T-helper 1 cell treated with Interleukin-12 subunit alpha and Interleukin-12 subunit beta and Interleukin-4 antibody, amounts not matched to agents 30 μg/mL and 1 μg/mL, for 36 hours (primary cell): ENCODE results near the gene TRMT112.

Experiments
- H3K27ac Mint-ChIP-seq: one replicate; pipeline ENCODE4 v1.8.0; 2021; ENCODE audit warnings: mild to moderate bottlenecking, mixed read lengths
- H3K27me3 Mint-ChIP-seq: one replicate; pipeline ENCODE4 v1.8.0; 2021; ENCODE audit warnings: low read depth, mixed read lengths
- H3K36me3 Mint-ChIP-seq: one replicate; pipeline ENCODE4 v1.8.0; 2021; ENCODE audit warnings: low read depth, mixed read lengths
- H3K4me1 Mint-ChIP-seq: one replicate; pipeline ENCODE4 v1.8.0; 2021; ENCODE audit warnings: low read depth, mixed read lengths
- H3K4me3 Mint-ChIP-seq: one replicate; pipeline ENCODE4 v1.8.0; 2021; ENCODE audit warnings: mild to moderate bottlenecking, moderate library complexity, mixed read lengths
- H3K9me3 Mint-ChIP-seq: one replicate; pipeline ENCODE4 v1.8.0; 2021; ENCODE audit warnings: mixed read lengths

Gene TRMT112

GRCh38 chr11:64341851-64342791 lies 24.8 kb upstream of the TRMT112 start:
- Mint-ChIP-seq H3K4me3 (peak overlapping the region; percentile 50), H3K27ac (no peak overlapping the region), H3K9me3 (no peaks in the 10 kb centered on the region), H3K27me3 (no peaks in the 10 kb centered on the region), H3K4me1 (peaks cover 30% of the 10 kb centered on the region), H3K36me3 (peaks cover 28% of the 10 kb centered on the region)

- H3K27ac Mint-ChIP-seq, result no peak overlapping the region
- no peaks in the 10 kb centered on the region for H3K9me3 Mint-ChIP-seq
- H3K4me3 Mint-ChIP-seq, result peak overlapping the region; percentile 92
- peaks cover 28% of the 10 kb centered on the region for H3K36me3 Mint-ChIP-seq
- H3K27me3 Mint-ChIP-seq, result no peaks in the 10 kb centered on the region
- H3K4me1 Mint-ChIP-seq, result peaks cover 30% of the 10 kb centered on the region
These were observed 24.1 kb upstream of the TRMT112 start for GRCh38 chr11:64341429-64341828.

- H3K4me1 Mint-ChIP-seq, result peaks cover 30% of the 10 kb centered on the region
- H3K27me3 Mint-ChIP-seq, result no peaks in the 10 kb centered on the region
- H3K27ac Mint-ChIP-seq, result peak overlapping the region; percentile 94
- no peaks in the 10 kb centered on the region for H3K9me3 Mint-ChIP-seq
- H3K4me3 Mint-ChIP-seq, result peak overlapping the region; percentile 92
- peaks cover 26% of the 10 kb centered on the region for H3K36me3 Mint-ChIP-seq
These were observed 23.4 kb upstream of the TRMT112 start for GRCh38 chr11:64340671-64341335.

GRCh38 chr11:64339754-64340408 lies 22.5 kb upstream of the TRMT112 start, which contains the start of gene CCDC88B:
Gene CCDC88B (plus strand): TSS chr11:64340204. CDS start chr11:64340267, 63 bp downstream.
- Mint-ChIP-seq H3K27me3 (no peaks in the 10 kb centered on the region), H3K27ac (peak within 1 kb of the TSS; percentile 94), H3K4me1 (peaks cover 31% of the 10 kb centered on the region), H3K36me3 (peaks cover 23% of the 10 kb centered on the region), H3K9me3 (no peaks in the 10 kb centered on the region), H3K4me3 (peak within 1 kb of the TSS; percentile 92)

GRCh38 chr11:64339286-64339685 lies 21.9 kb upstream of the TRMT112 start:
- H3K4me1 Mint-ChIP-seq, result peaks cover 32% of the 10 kb centered on the region
- H3K27me3 Mint-ChIP-seq, result no peaks in the 10 kb centered on the region
- H3K4me3 Mint-ChIP-seq, result peak overlapping the region; percentile 92
- peak overlapping the region; percentile 94 for H3K27ac Mint-ChIP-seq
- H3K36me3 Mint-ChIP-seq, result peaks cover 23% of the 10 kb centered on the region
- no peaks in the 10 kb centered on the region for H3K9me3 Mint-ChIP-seq

- Mint-ChIP-seq H3K27me3 (no peaks in the 10 kb centered on the region), H3K4me1 (peaks cover 32% of the 10 kb centered on the region), H3K9me3 (no peaks in the 10 kb centered on the region), H3K4me3 (peak overlapping the region; percentile 92), H3K36me3 (peaks cover 23% of the 10 kb centered on the region), H3K27ac (peak overlapping the region; percentile 94)
These were observed 21.4 kb upstream of the TRMT112 start for GRCh38 chr11:64338716-64339115.

GRCh38 chr11:64337538-64338249 lies 20.3 kb upstream of the TRMT112 start:
- H3K27me3 Mint-ChIP-seq, result no peaks in the 10 kb centered on the region
- peaks cover 30% of the 10 kb centered on the region for H3K4me1 Mint-ChIP-seq
- H3K36me3 Mint-ChIP-seq, result peaks cover 23% of the 10 kb centered on the region
- H3K4me3 Mint-ChIP-seq, result no peak overlapping the region
- no peak overlapping the region for H3K27ac Mint-ChIP-seq
- no peaks in the 10 kb centered on the region for H3K9me3 Mint-ChIP-seq

- H3K9me3 Mint-ChIP-seq, result no peaks in the 10 kb centered on the region
- peaks cover 26% of the 10 kb centered on the region for H3K4me1 Mint-ChIP-seq
- H3K4me3 Mint-ChIP-seq, result no peak overlapping the region
- no peak overlapping the region for H3K27ac Mint-ChIP-seq
- H3K36me3 Mint-ChIP-seq, result peaks cover 12% of the 10 kb centered on the region
- H3K27me3 Mint-ChIP-seq, result no peaks in the 10 kb centered on the region
These were observed 17.7 kb upstream of the TRMT112 start for GRCh38 chr11:64334764-64335735.

GRCh38 chr11:64333556-64333955 lies 16.2 kb upstream of the TRMT112 start:
- Mint-ChIP-seq H3K9me3 (no peaks in the 10 kb centered on the region), H3K27ac (no peak overlapping the region)

GRCh38 chr11:64331569-64332371 lies 14.4 kb upstream of the TRMT112 start:
- Mint-ChIP-seq H3K4me1 (peaks cover 11% of the 10 kb centered on the region), H3K9me3 (no peaks in the 10 kb centered on the region), H3K36me3 (no peaks in the 10 kb centered on the region), H3K4me3 (no peak overlapping the region), H3K27me3 (no peaks in the 10 kb centered on the region), H3K27ac (peak overlapping the region; percentile 53)

More at GRCh38 chr11:64333556-64333955, 16.2 kb upstream of the TRMT112 start:
- H3K4me3 Mint-ChIP-seq, result no peak overlapping the region
- H3K27me3 Mint-ChIP-seq, result no peaks in the 10 kb centered on the region
- H3K36me3 Mint-ChIP-seq, result peaks cover 6% of the 10 kb centered on the region
- H3K4me1 Mint-ChIP-seq, result peaks cover 15% of the 10 kb centered on the region

- Mint-ChIP-seq H3K4me3 (no peak overlapping the region), H3K9me3 (no peaks in the 10 kb centered on the region), H3K4me1 (peaks cover 11% of the 10 kb centered on the region), H3K27me3 (no peaks in the 10 kb centered on the region), H3K27ac (no peak overlapping the region), H3K36me3 (no peaks in the 10 kb centered on the region)
These were observed 13.5 kb upstream of the TRMT112 start for GRCh38 chr11:64330888-64331287.

GRCh38 chr11:64327993-64328392 lies 10.6 kb upstream of the TRMT112 start:
- Mint-ChIP-seq H3K4me1 (peaks cover 6% of the 10 kb centered on the region), H3K27me3 (no peaks in the 10 kb centered on the region), H3K27ac (no peak overlapping the region), H3K36me3 (no peaks in the 10 kb centered on the region), H3K4me3 (no peak overlapping the region), H3K9me3 (no peaks in the 10 kb centered on the region)
